GM18508 (cell line): ENCODE measurements around the gene JARID2.

Experiments used
- ATAC-seq: cut with Tn5 transposase; IDR thresholded peaks from one replicate; pipeline ENCODE4 v1.9.1; 2021; ENCODE audit warnings: moderate number of reproducible peaks; ENCODE audit not compliant: insufficient read depth, unreplicated experiment

JARID2 gene

DNA sequence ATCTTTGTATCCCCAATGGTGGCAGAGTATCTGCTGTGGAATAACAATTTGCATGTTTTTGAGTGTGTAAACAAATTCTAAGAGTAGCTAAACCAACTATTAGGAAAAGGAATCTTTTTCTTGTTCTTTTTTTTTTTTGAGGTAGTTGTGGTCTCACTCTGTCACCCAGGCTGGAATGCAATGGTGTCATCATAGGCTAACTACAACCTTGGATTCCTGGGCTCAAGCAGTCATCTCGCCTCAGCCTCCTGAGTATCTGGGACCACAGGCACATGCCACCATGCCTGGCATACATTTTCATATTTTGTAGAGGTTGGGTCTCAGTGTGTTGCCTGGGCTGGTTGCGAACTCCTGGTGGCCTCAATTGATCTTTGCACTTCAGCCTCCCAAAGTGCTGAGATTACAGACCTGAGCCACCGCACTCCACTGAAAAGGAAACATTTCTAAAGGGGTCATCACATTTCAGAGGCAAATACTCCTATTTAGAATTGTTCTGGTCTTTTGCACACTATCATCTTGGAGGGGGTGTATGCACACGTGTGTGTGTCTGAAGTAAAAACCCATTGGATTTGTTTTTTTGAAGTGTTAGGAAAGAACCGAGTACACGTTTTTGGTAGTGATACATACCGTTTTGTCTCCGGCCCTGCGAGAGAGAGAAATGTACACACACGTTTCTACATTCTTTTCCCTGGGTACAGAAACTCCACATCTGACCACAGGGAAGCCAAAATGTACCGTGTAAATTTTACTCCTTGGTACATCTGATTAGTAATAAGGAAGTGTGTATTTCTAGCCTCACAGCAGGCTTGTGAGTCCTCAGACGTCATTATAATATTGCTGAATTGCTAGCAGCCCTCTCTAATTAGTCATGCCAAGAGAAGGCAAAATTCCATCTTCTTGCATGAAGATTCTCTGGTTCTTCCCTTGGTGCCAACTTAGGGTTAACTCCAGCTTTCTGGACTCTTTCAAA lies 183.6 kb downstream of the JARID2 start:
- no peak for ATAC-seq

DNA sequence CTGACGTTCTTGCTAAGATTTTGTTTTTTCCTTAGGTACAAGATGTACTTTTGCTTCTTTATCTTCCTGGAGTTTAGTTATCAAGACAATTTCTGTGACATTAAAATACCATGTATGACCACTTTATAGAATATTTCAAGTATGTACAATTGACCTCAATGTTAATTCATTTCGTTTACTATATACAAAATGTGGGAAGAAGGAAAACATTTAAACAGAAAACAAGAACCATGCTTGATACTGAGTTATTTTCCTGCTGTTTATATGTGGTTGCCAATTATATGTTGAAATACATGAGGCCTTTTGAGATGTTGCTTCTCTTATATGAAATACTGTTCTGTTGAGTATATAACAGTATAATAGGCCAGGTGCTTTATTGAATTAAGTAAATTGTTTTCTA lies 184.3 kb downstream of the JARID2 start:
- ATAC-seq = no peak

DNA sequence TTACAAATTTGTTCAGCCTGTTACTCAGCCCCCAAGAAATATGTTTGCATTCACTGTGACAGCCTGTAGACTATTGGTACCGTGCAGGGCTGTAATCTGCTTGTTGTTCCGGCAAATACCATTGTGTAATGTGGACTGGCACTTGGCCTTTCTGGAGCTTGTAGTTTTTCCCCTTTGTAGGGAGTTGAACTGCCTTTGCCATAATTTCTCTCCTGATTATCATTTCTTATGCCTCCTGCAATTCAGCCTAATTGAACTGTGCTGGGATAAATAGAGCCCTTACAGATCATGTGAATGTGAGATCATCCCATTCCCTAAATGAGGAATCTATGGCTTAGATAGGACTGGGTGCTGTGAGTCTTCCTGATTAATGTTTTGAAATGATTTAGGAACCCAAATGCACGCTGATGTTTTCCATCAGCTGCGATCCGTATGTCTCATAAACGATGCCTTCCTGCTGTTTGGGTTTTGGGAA lies 185.1 kb downstream of the JARID2 start:
- ATAC-seq = no peak

DNA sequence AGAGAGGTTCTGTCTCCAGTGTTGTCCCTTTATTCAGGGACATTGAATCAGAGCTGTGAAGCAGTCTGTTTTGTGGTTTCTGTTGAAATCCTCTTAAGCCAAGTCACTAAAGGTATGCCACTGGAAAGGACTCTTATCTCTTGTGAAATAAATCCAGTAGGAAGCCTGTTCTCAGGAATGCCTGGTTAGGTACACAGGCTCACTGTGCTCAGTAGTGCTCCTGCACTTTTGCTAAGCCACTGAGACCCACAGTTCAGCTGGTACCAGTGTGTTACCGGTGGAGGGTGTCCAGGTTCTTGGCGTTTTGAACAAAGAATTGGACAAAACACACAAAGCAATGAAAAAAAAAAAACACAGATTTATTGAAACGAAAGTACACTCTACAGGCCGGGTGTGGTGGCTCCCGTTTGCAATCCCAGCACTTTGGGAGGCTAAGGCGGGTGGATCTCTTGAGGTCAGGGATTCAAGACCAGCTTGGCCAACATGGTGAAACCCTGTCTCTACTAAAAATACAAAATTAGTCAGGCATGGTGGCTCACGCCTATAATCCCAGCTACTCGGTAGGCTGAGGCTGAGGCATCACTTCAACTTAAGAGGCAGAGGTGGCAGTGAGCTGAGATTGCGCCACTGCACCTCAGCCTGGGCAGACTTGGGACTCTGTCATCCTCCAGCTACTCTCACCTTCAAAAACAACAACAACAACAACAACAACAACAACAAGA lies 186.1 kb downstream of the JARID2 start:
- no peak for ATAC-seq

DNA sequence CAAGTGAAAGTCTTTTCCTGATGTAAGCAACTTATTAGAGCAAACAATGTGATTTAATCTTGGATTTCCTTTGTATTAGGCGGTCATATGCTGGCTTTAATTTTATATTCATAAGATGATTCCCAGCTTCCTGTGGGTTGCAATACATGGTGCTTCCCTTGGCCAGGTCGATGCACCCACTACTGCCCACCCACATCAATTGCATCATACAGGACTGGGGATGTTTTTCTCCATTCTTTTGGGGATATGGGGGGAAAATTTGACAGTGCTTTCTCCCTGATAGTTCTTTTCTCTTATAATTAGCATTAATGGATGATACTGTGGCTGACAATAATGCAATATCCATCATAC lies 187.6 kb downstream of the JARID2 start:
- ATAC-seq = no peak

DNA sequence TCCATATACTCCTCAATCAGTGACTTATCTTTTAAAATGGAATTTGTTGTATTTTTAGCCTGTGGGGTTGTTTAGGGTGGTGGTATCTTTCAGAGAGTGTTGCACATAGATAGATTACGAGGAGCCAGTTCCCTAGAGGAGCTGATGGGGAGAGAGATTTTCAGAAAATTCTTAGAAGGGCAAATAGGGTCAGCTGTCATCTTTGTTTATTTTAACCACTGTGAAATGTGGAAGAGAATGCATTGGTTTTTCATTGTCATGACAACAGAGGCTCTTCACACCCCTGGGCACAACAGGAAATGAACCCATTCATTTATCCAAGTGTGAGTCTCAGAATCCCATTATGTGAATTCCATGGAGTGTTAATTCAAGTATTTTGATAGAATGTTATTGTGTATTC lies 188.4 kb downstream of the JARID2 start:
- ATAC-seq = no peak

DNA sequence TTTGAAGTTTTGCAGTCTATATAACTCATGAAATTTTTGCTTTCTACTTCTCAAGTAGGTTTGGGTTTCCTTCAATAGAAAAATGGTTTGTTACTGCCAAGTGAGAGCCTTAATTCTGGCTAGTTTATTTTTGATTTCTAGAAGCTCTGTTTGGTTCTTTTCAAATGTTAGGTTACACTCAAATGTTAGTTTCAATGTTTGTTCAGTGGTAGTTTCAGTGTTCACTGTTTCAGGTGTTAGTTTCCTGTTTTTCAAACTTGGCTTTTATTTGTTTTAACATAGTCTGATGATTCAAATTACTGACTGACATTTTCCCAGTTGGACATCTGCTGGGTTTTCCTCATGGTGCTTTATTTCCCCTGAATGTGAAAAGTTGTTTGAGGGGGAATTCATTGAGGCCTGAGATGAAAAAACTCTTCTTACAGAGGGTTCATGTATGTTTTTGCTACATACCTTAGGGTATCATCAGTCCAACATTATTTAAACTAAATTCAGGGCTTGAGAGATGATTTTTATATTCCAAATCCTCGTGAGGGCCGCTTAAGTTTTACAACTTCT lies 189.0 kb downstream of the JARID2 start:
- ATAC-seq = no peak

DNA sequence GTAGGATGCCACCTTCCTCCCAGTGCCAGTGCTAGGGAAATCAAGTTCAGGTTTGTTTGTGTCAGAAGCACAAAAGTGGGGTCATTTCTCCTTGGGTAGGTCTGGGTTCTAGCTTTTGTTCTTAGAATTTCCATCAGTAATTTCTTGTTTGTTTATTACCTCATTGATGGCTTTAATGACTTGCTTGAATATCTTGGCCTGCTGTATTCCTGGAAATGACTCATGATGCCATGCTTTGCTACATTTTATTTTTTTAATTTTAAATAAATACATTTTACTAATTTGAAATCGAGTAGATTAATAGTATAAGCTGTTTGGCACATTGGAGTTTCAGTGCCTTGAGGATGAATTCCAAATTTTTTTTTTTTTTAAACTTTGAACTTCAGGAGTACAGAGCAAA lies 189.6 kb downstream of the JARID2 start:
- no peak for ATAC-seq

DNA sequence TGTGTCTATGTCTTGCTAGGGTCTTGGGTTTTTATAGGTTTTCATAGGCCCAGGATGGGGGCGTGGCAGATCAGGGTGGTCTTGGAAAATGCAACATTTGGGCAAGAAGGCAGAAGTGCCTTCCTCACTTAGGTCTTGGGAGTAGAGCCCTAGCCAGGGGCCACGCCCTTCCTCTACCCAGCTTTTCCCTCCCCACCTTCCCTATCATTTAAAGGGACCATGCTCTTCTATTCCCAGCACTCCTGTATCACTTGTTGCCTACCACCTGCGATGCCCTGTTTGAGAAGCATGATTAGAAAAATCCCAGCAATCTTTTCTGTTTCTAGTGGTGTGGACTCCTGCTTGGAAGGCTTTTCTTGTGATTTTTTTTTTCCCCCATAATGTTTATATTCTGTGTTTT lies 190.6 kb downstream of the JARID2 start:
- no peak for ATAC-seq

DNA sequence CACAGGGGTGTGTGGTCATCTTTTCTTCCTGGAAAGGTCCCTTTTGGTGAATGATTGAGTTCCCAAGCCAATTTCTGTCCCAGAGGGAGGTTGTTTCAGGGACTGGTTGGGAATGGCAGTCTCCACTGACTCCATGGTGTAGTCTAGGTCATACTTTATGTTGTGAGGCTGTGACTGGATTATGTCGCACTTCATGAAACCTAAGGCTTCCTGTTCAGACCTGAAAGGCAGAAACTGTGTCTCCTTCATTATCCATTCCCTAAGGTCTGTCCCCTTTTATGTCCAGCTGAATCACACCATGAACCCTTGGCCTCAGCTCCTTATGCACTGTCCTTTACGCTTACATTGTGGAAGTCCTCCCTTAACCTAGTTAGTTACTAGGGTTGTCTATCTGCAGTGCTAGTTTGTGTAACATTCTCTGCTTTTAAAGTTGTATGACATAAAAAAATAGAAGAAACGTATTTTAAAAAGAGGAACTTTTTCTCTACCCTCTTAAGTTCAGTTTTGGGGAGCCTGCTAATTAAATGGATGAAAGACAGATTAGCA lies 191.3 kb downstream of the JARID2 start:
- ATAC-seq = no peak

DNA sequence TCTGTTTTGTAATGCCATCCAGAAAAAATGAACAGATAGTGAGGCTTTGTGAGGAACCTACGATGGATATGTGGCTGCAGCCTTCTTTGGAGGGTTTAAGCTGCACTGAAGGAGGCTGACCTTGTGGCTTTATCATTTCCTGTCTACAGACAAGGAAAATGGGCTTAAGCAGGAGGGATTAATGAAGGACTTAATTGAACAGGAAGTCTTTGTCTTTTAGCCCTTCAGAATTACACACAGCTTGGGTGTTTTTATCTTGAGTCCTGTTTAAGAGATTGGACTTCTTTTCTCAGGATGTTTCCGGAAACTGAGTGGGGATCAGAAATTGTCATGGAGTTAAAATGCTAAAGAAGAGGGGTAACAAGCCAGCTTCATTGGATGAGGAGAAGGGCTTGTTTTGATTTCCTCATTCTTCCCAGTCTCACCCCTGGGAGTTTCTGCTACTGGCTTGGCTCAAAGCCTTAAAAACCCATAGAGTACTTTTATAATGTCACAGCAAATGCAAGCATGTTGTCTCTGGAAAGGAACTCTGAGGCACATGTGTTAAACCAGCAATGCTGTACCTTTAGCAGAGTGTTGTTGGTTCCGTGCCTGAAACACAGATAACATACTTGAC lies 193.6 kb downstream of the JARID2 start:
- no peak for ATAC-seq

DNA sequence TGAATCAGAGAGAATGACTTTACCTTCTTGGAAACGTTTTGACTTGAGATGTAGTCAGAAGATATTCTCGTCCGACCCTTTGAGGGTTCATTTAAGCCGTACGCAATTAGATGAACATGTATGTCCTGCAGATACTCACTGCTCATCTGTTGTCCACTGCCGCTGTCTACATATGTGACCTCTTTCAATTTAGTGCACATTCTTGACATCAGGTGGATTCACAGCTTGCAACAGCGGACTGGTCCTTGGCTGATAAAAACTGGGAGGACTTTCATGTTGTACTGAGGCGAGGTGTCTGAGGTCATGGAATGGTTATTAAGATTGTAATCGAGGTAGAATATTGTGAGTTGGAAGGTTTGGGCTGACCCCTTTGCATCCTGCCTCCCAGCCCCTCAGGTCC lies 194.2 kb downstream of the JARID2 start:
- no peak for ATAC-seq

DNA sequence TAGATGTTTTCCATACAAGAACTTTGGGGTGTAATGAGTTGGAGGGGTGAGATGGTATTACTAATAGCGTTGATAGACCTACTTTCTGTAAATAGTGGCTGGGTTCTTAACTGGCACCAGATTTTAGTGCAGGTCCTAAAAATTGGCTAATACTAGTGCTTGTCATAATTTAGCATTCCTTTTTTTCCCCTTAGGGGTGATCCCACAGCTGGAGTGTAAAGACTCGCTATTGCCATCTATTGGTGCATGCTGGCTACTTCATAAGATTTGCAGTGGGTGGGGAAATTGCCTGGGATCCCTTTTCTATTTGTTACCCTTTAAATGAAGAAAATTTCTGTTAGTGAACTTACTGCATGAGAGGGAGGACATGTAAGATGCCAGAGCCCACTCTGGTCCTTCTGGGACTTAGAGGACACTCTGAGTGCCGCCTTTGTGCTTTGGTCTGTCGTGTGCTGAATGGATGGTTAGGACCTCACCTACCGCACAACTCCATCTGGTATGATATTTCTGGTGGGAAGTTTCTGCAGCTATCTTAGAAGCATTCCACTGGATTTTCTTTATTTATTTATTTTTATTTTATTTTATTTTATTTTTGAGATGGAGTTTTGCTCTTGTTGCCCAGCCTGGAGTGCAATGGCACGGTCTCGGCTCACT lies 195.5 kb downstream of the JARID2 start:
- no peak for ATAC-seq

DNA sequence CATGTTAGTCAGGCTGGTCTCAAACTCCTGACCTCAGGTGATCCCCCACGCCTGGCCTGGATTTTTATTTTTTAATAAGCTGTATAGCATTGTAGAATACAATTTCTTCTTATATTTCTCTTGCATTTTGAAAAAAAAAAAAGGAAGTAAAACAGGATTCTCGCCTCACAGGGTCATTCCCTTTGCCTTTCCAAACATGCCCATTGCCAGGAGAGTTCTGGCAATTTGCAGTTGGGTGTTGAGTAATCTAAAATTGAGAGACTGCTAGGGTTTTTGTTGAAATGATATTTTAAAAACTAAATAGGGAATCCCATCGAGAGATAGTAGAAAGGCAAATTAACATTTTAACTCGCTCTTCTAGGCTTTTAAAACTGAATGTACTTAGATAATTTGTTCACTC lies 196.1 kb downstream of the JARID2 start:
- ATAC-seq = no peak

DNA sequence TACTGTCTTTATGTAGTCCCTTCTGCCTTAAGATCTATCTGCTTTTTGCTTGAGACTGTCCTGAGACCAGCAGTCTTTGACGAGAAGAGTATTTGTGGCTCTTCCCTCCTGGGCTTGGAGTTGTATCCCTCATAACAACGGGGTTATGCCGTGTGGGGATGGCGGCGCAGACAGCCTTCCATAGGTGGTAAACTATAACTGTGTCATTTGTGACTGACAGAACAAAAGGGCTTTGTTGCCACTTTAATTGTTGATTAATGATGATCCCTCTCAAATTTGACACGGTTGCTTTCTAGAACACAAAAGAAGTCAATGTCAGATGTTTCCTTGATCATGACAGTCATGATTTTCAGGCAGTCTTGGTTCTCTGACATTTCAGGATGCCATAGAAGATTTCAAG lies 196.6 kb downstream of the JARID2 start:
- no peak for ATAC-seq

DNA sequence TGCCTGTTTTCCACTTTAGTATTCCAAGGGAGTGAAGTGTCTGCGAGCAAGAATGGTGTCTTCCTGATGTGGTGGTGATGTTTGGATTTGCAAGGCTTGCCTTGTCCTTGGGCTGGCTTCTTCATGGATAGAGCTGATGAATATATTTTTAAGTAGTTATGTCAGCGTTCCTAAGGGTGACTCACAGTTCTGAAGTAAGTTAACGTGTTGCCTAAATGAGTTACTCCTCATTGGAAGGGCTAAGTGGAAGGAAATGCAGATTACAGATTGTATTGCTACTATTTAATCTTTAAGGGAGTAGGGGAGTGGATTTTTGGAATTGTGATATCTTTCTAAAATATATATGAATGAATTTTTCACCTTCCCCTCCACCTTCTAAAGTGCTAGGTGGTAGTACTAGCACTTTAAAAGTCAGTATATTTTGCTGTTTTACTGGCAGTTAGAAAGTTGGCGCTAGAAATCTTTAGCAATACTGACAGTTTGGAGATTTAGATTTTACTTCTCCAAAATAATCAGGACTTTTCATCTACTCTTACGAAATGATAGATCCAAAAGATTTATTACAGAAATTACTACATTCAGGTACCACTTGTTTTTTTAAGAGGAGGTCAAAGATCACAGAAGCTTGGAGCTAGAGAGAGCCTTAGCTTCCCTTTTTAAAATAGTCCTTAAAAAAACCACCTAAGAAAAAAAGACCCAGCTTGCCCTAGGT lies 197.4 kb downstream of the JARID2 start:
- ATAC-seq = no peak

DNA sequence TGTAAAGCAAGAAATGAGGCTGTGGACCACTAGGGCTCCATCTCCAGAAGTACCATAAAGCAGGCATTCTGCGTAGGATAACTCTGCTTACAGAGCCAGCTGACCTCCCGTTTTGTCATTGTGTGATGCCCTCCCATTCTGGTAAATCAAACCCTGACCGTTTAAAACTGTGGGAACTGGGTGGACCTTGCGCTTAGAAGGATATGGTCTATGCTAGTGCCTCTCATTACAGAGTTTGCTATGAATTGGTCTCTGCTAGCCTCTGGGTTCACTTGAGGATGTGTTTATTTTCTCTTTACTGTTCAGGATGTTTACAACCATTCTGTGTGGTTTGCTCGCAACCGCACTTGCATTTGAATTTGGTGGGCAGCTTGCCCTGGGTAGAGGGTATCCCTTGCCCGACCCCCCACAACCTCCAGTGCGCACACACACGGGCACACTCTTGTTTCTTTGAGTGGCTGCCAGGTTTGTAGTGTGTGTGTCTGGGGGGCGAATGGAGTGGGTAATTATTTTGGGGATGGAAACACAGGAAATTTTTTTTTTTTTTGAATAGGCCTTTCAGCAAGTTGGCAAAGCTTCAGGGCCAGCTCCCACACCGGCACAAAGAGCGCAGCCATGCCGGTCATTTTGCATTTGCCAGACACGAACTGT lies 198.3 kb downstream of the JARID2 start:
- no peak for ATAC-seq

DNA sequence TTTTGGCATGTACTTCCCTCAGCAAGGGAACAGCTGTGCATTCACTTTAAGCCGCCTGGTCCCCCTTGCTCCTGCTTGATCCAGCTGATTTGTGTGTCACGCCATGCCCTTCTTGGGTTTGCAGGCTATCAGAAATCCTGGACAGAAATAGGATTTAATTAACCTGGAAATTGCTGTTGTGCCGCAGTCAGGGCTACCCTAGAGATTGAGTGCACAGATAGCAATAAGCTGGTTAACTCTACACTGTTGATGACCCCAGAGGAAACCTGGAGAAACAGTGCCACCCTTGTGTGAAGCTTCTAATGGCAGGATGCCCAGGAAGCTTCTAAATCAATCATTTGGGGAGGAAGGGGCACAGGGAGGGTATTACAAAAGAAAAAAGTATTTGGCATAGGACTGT lies 199.0 kb downstream of the JARID2 start:
- ATAC-seq = no peak
